HepG2 (cell line): Measurements from ENCODE around the gene ITGA6. TPM values are rescaled to one million over a fixed set of nuclear protein-coding genes. Genes with fewer than 3 reads are reported as not detected.

Source experiments
- ATAC-seq: fragments of 200-7000 bp; cut with Tn5 transposase; 3 replicates; pipeline ENCODE4 v1.9.1; 2020; ENCODE audit warnings: mild to moderate bottlenecking, moderate library complexity
- BruUV-seq: library from RNA; stranded (reverse); fragments of 400-500 nt; replicated peaks from 2 replicates; lab custom pipeline; 2021; lab: Mats Ljungman, UMichigan
- CTCF ChIA-PET: fragments of 300-600 bp; formaldehyde crosslinking; extraction: SDS; loops from one replicate; lab custom pipeline; 2021; ENCODE audit warnings: low total read pairs, inconsistent platforms, low intra/inter-chr PET ratio; lab: Yijun Ruan, JAX
- POLR2A ChIA-PET: fragments of 350-600 bp; sonication (Branson Sonifier 250); formaldehyde crosslinking; loops from one replicate; lab custom pipeline; 2020; ENCODE audit warnings: antibody characterized with exemption, inconsistent platforms; lab: Yijun Ruan, JAX
- DNase-seq: peaks from one replicate; pipeline ENCODE4 v3.0.0-alpha.2; 2015; ENCODE audit warnings: low spot score
- FAIRE-seq: peaks from 3 replicates; lab custom pipeline; 2011; peaks lifted over from hg19 to GRCh38; lab: Jason Lieb, UNC
- H2AFZ ChIP-seq: one replicate; pipeline ENCODE4 v1.6.1; 2011; ENCODE audit warnings: low read length, inconsistent platforms
- H3K27ac ChIP-seq: fragments of 300-600 bp; 3 replicates; pipeline ENCODE4 v1.8.0; 2011; ENCODE audit warnings: mixed run types, mild to moderate bottlenecking, mixed read lengths, low read length, inconsistent platforms; ENCODE audit not compliant: insufficient read depth; ENCODE audit errors: extremely low read length
- H3K27me3 ChIP-seq, 2 experiments: fragments of 200-600 bp in 1 of 2; 2 replicates in 1 of 2; 3 replicates in 1 of 2; pipeline versions ENCODE4 v1.6.0 to v1.8.0; 2011; ENCODE audit warnings: low read length in 2 of 2, mild to moderate bottlenecking in 2 of 2, moderate library complexity in 2 of 2, inconsistent platforms in 1 of 2; ENCODE audit not compliant: insufficient read depth in 2 of 2, control insufficient read depth in 1 of 2
- H3K36me3 ChIP-seq, 2 experiments: fragments of 200-600 bp in 1 of 2; replicated peaks in 1 of 2; 2 replicates in 1 of 2; 3 replicates in 1 of 2; pipeline versions ENCODE4 v1.5.1 to v1.8.0; 2011; ENCODE audit warnings: low read length in 2 of 2, inconsistent platforms in 1 of 2; ENCODE audit not compliant: insufficient read depth in 2 of 2, control insufficient read depth in 1 of 2
- H3K4me1 ChIP-seq: 2 replicates; pipeline ENCODE4 v1.5.1; 2012; ENCODE audit warnings: low read length, inconsistent platforms; ENCODE audit not compliant: insufficient read depth
- H3K4me2 ChIP-seq: 2 replicates; pipeline ENCODE4 v1.6.0; 2011; ENCODE audit warnings: low read depth, low read length, inconsistent platforms
- H3K4me3 ChIP-seq, 3 experiments: fragments of 200-600 bp in 1 of 3; sonication (generic), shearing (Covaris generic) in 1 of 3; replicated peaks in 1 of 3; 2 replicates each; pipeline ENCODE4 v1.5.1; 2011 to 2016; ENCODE audit warnings: low read length in 3 of 3, inconsistent platforms in 2 of 3, low read depth in 2 of 3, mild to moderate bottlenecking in 2 of 3, control low read depth in 1 of 3, mixed read lengths in 1 of 3; ENCODE audit not compliant: insufficient read depth in 1 of 3
- H3K79me2 ChIP-seq: one replicate; pipeline ENCODE4 v1.6.1; 2011; ENCODE audit warnings: low read length, inconsistent platforms; ENCODE audit not compliant: insufficient read depth
- H3K9ac ChIP-seq: 2 replicates; pipeline ENCODE4 v1.6.0; 2011; ENCODE audit warnings: mild to moderate bottlenecking, low read depth, low read length, inconsistent platforms; ENCODE audit not compliant: insufficient read depth
- H3K9me3 ChIP-seq: 2 replicates; pipeline ENCODE4 v1.5.1; 2012; ENCODE audit warnings: mild to moderate bottlenecking, low read length
- H4K20me1 ChIP-seq: 2 replicates; pipeline ENCODE4 v1.6.0; 2011; ENCODE audit warnings: inconsistent platforms, mild to moderate bottlenecking, low read length, moderate library complexity; ENCODE audit not compliant: insufficient read depth
- CHCHD3 ChIP-seq: sonication (generic); formaldehyde crosslinking; IDR thresholded peaks from 2 replicates; pipeline ENCODE4 v1.8.0; 2022; ENCODE audit warnings: mild to moderate bottlenecking, missing genetic modification reagents, moderate library complexity
- FOSL2 ChIP-seq: sonication (generic); formaldehyde crosslinking; IDR thresholded peaks from 2 replicates; pipeline ENCODE4 v1.4.0; 2020; ENCODE audit warnings: missing genetic modification reagents
- RFX1 ChIP-seq: fragments of 450-650 bp; IDR thresholded peaks from 2 replicates; pipeline ENCODE4 v1.6.1; 2017
- ZNF646 ChIP-seq: sonication (generic); formaldehyde crosslinking; IDR thresholded peaks from 2 replicates; pipeline ENCODE4 v1.9.0; 2021; ENCODE audit warnings: mild to moderate bottlenecking, missing genetic modification reagents
- WGBS: methylation state at CpG from one replicate; pipeline ENCODE4 v1.1.6; 2017; ENCODE audit warnings: low lambda C conversion rate; 5-methylcytosine and 5-hydroxymethylcytosine counted together
- in situ Hi-C: cut with HindIII; loops from 2 replicates; pipeline ENCODE4 v1.10.0; 2017; ENCODE audit warnings: low pct_unique_long_range_greater_than_20kb; ENCODE audit not compliant: extremely low pct_ligation_motif_present
- intact Hi-C: fragments of 100-400 bp; cut with micrococcal nuclease; formaldehyde crosslinking; loops from one replicate; pipeline ENCODE4 v1.10.0; 2022; ENCODE audit not compliant: unreplicated experiment
- polyA plus RNA-seq, 8 experiments: library from polyadenylated mRNA; depleted of rRNA in 3 of 8; stranded (reverse) in 7 of 8; unstranded in 1 of 8; fragments of >200 nt; fragmentation: Illumina TruSeq in 4 of 8; extraction: Trizol in 4 of 8; gene quantifications; 2 replicates each; pipeline versions ENCODE4 v1.2.1 to v1.2.3, GENCODE V29; 2011 to 2016; ENCODE audit warnings: low read depth in 4 of 8, missing spikeins in 1 of 8, mixed read lengths in 1 of 8; ENCODE audit not compliant: insufficient read depth in 1 of 8
- total RNA-seq, 5 experiments: library from RNA; depleted of rRNA; stranded (reverse); fragments of >200 nt; fragmentation: Illumina TruSeq; extraction: Trizol; gene quantifications; 2 replicates each; pipeline ENCODE4 v1.2.3, GENCODE V29; 2016; ENCODE audit warnings: low read depth in 1 of 5

The ITGA6 gene
- total and polyA plus RNA-seq, 2 of the 13 experiments (the other 11 are each of a cell fraction or from before 2014, with no cell fraction given) = 24.0 to 92.5 TPM

- H3K79me2 ChIP-seq = peaks cover 92% of the 10 kb centered on the region
- TF ChIP-seq FOSL2 (CRISPR knock-in tag) (peak; percentile 66), RFX1 (no peak), ZNF646 (no peak), CHCHD3 (CRISPR knock-in tag) (no peak)
- TF ChIP-seq, all 625 proteins: peak for 1
- in situ Hi-C loops (no loop called here), intact Hi-C loops (no loop called here)
- Histone ChIP-seq H3K4me2 (no peak overlapping the region), H3K36me3 (peaks cover 0 to 4% of the 10 kb centered on the region in 2 experiments; a peak in 1 of 5 replicates), H3K9me3 (no peaks in the 10 kb centered on the region), H4K20me1 (peaks cover 29% of the 10 kb centered on the region), H3K9ac (no peak overlapping the region), H3K27ac (no peak overlapping the region), H2AFZ (no peak overlapping the region), H3K27me3 (no peaks in the 10 kb centered on the region), H3K4me3 (no peak overlapping the region), H3K4me1 (peaks cover 84% of the 10 kb centered on the region)
- ChIA-PET POLR2A (interaction anchor here (1.2 to 5.8 kb wide), 2 partner anchors 10 to 23 kb away, joined by 4 to 88 read pairs; partner anchors contain the start of gene ITGA6), CTCF (no interaction called here)
- FAIRE-seq (no peak), DNase-seq (no peak), ATAC-seq (no peak)
- WGBS = 84% methylated on average over 8 of the region's 8 CpGs
- BruUV-seq = no TSS peak
Measured at GRCh38 chr2:172438741-172439508, 11.5 kb downstream of the ITGA6 start.
